A549 (cell line): ENCODE measurements around the gene SP110.

Experiments
- BCL3 ChIP-seq: fragments of >200 bp; sonication (Bioruptor Twin); formaldehyde crosslinking; IDR thresholded peaks from 3 replicates; pipeline ENCODE4 v1.6.1; 2016
- CHD4 ChIP-seq: fragments of 200-600 bp; sonication (generic); IDR thresholded peaks from 2 replicates; pipeline ENCODE4 v1.6.1; 2016; ENCODE audit warnings: antibody characterized with exemption, mild to moderate bottlenecking, borderline replicate concordance
- CTCF ChIP-seq: fragments of >200 bp; sonication (Bioruptor Twin); formaldehyde crosslinking; IDR thresholded peaks from 3 replicates; pipeline ENCODE4 v1.5.1; 2016
- EHMT2 ChIP-seq: fragments of 200-600 bp; sonication (generic); IDR thresholded peaks from 2 replicates; pipeline ENCODE4 v1.6.1; 2016; ENCODE audit warnings: antibody characterized with exemption, low read depth, mild to moderate bottlenecking, moderate library complexity
- GATA3 ChIP-seq: IDR thresholded peaks from 2 replicates; pipeline ENCODE4 v1.6.1; 2012; ENCODE audit warnings: borderline replicate concordance
- HMGXB4 ChIP-seq: fragments of 250-450 bp; sonication (Bioruptor Pico); IDR thresholded peaks from 2 replicates; pipeline ENCODE4 v1.5.0; 2021; ENCODE audit warnings: mild to moderate bottlenecking, moderate library complexity, borderline replicate concordance
- HOXB5 ChIP-seq: fragments of 250-450 bp; sonication (Bioruptor Pico); IDR thresholded peaks from 2 replicates; pipeline ENCODE4 v1.5.0; 2020; ENCODE audit warnings: mild to moderate bottlenecking, moderate library complexity
- JUN ChIP-seq, 2 experiments: fragments of >200 bp; sonication (Bioruptor Twin); formaldehyde crosslinking; IDR thresholded peaks; 2 replicates in 1 of 2; 3 replicates in 1 of 2; pipeline ENCODE4 v1.6.1; 2016 to 2017
- MAX ChIP-seq: IDR thresholded peaks from 2 replicates; pipeline ENCODE4 v1.6.1; 2012
- NFE2L2 ChIP-seq: fragments of 150-350 bp; conservative IDR thresholded peaks from 2 replicates; pipeline ENCODE4 v1.6.1; 2014; ENCODE audit warnings: low read length
- POLR2A ChIP-seq: IDR thresholded peaks from 2 replicates; pipeline ENCODE4 v1.6.1; 2012; ENCODE audit warnings: mild to moderate bottlenecking, low read length
- RAD21 ChIP-seq, 2 experiments: fragments of >200 bp in 1 of 2; sonication (Bioruptor Twin) in 1 of 2; formaldehyde crosslinking in 1 of 2; IDR thresholded peaks in 1 of 2; conservative IDR thresholded peaks in 1 of 2; 2 replicates in 1 of 2; 3 replicates in 1 of 2; pipeline ENCODE4 v1.6.1; 2012 to 2018; ENCODE audit warnings: inconsistent platforms in 1 of 2
- RFX5 ChIP-seq: fragments of 450-650 bp; IDR thresholded peaks from 2 replicates; pipeline ENCODE4 v1.7.1; 2014; ENCODE audit warnings: antibody characterized with exemption, mild to moderate bottlenecking, moderate library complexity
- SMC3 ChIP-seq: fragments of >200 bp; sonication (Bioruptor Twin); formaldehyde crosslinking; IDR thresholded peaks from 3 replicates; pipeline ENCODE4 v1.6.1; 2018; ENCODE audit warnings: inconsistent platforms

GRCh38 chr2:230267556-230267955 is 47.8 kb upstream of the SP110 start:
- TF ChIP-seq EHMT2 (no peak), CTCF (no peak), JUN (IDR thresholded peaks at IDR 0.05) (no peak), CHD4 (no peak), POLR2A (no peak), RFX5 (no peak), HMGXB4 (CRISPR knock-in tag) (no peak), SMC3 (no peak), GATA3 (no peak), BCL3 (no peak), NFE2L2 (no peak), MAX (no peak), HOXB5 (CRISPR knock-in tag) (no peak), RAD21 (conservative IDR thresholded peaks at IDR 0.05 in 1 of 2, IDR thresholded peaks at IDR 0.05 in 1 of 2) (no peak)
